ENCODE results near the gene ATP6AP1. TPM values are rescaled to one million over a fixed set of nuclear protein-coding genes. Genes with fewer than 3 reads are reported as not detected.

ATP6AP1 gene
- polyA plus RNA-seq, 1 experiment, result 143 TPM

GRCh38 chrX:154477891-154478477, 49.5 kb downstream of the ATP6AP1 start:
- H3K4me3 ChIP-seq (ENCODE audit: low read depth, low read length), result peak overlapping the region; percentile 43
- ChIA-PET POLR2A (no interaction called here), CTCF (no interaction called here)
- no peaks in the 10 kb centered on the region for H3K27me3 ChIP-seq (ENCODE audit: control insufficient read depth, insufficient read depth, low read length)
- H3K36me3 ChIP-seq (ENCODE audit: control insufficient read depth, insufficient read depth, low read length), result peaks cover 2% of the 10 kb centered on the region; the same call in 1 of the 2 replicates
- no peak for DNase-seq (ENCODE audit: low read depth)
- no peak for TF ChIP-seq CTCF (IDR thresholded peaks at IDR 0.05; ENCODE audit: insufficient read depth, low read depth, low read length)

- ChIA-PET POLR2A (no interaction called here), CTCF (no interaction called here)
- Histone ChIP-seq H3K27me3 (ENCODE audit: control insufficient read depth, insufficient read depth, low read length) (no peaks in the 10 kb centered on the region), H3K4me3 (ENCODE audit: low read depth, low read length) (peak within 1 kb of the TSS; percentile 43), H3K36me3 (ENCODE audit: control insufficient read depth, insufficient read depth, low read length) (peaks cover 2% of the 10 kb centered on the region; the same call in 1 of the 2 replicates)
- DNase-seq (ENCODE audit: low read depth), result peak; percentile 53
- no peak for TF ChIP-seq CTCF (IDR thresholded peaks at IDR 0.05; ENCODE audit: insufficient read depth, low read depth, low read length)
Observed at GRCh38 chrX:154478728-154479622, 50.5 kb downstream of the ATP6AP1 start, which contains the start of gene LAGE3. TSS of gene LAGE3 (minus strand) at chrX:154479281. CDS start at chrX:154478915, 366 bp downstream.

DNA sequence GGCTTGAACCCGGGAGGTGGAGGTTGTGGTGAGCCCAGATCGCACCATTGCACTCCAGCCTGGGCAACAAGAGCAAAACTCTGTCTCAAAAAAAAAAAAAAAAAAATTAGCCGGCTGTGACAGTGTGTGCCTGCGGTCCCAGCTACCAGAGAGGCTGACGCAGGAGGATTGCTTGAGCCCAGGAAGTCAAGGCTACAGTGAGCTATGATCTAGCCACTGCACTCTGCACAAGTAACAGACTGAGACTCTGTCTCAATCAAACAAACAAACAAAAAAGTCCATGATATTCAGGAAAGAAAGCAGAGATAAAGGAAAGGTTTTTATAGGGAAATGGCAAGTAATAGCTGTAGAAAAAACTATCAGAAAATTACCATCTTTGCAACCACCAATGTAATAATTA, 52.7 kb downstream of the ATP6AP1 start:
- TF ChIP-seq CTCF (IDR thresholded peaks at IDR 0.05; ENCODE audit: insufficient read depth, low read depth, low read length), result no peak
- ChIA-PET POLR2A (no interaction called here), CTCF (no interaction called here)
- Histone ChIP-seq H3K27me3 (ENCODE audit: control insufficient read depth, insufficient read depth, low read length) (no peaks in the 10 kb centered on the region), H3K36me3 (ENCODE audit: control insufficient read depth, insufficient read depth, low read length) (peaks cover 3% of the 10 kb centered on the region), H3K4me3 (ENCODE audit: low read depth, low read length) (no peak overlapping the region)
- no peak for DNase-seq (ENCODE audit: low read depth)

DNA sequence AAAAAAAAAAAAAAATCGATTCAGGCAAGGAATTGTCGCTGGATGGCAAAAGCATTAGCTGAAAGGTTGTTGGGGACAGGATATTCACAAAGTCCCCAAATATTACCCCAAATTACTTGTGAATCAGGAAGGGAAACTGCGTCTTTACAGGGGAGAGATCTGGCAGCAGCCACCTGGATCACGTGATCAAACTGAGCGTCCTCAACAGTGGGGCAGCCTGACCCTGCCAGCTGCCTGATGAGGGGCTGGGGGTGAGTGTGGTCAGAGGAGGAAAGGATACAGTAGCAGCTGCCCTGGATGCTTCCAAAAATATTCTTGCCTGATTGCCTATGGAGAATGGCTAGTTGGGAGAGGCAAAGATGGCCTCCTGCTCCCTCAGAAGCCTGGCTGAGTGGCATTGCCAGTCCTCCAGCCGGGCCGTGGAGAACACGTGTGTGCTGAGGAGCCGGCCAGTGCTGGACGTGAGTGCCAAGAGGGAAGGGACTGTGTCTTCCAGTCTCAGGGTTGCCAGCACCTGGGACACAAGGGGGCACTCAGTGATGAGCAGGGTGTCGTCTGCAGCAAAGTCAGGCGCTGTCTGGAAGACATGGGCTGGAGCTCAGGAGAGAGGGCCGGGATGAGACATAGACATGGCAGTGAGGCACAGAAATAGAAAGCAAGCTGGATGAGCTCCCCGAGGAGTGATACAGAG, 53.6 kb downstream of the ATP6AP1 start:
- no peak for TF ChIP-seq CTCF (IDR thresholded peaks at IDR 0.05; ENCODE audit: insufficient read depth, low read depth, low read length)
- no peak for DNase-seq (ENCODE audit: low read depth)
- Histone ChIP-seq H3K27me3 (ENCODE audit: control insufficient read depth, insufficient read depth, low read length) (no peaks in the 10 kb centered on the region), H3K36me3 (ENCODE audit: control insufficient read depth, insufficient read depth, low read length) (peaks cover 3% of the 10 kb centered on the region), H3K4me3 (ENCODE audit: low read depth, low read length) (no peak overlapping the region)
- POLR2A ChIA-PET, result no interaction called here
- CTCF ChIA-PET, result interaction anchor here (1.1 kb wide), 1 partner anchor 41 kb away, joined by 4 read pairs; no protein-coding TSS in a partner anchor

DNA sequence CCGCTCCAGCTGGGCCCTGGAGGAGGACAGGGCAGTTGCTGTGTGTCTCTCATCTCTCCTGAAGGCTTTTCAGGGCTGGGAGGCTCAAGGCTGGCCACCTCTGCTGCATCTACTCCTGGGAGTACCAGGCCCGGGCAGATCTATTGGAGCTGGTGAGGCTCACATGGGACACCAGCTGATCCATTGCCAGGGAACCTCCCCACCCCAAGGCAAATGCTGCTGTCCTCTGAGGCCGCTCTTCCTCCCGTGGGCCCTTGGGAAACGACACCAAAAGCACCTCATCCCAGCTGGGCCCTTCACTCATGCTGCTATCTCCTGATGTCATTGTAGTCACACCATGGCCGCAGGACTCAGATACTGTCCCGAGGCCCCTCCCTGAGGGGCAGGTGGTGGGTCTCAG, 54.3 kb downstream of the ATP6AP1 start:
- CTCF ChIA-PET, result interaction anchor here (0.8 to 1.1 kb wide), 2 partner anchors 23 to 42 kb away, joined by 3 to 4 read pairs; no protein-coding TSS in a partner anchor
- H3K27me3 ChIP-seq (ENCODE audit: control insufficient read depth, insufficient read depth, low read length), result no peaks in the 10 kb centered on the region
- H3K36me3 ChIP-seq (ENCODE audit: control insufficient read depth, insufficient read depth, low read length), result peaks cover 6% of the 10 kb centered on the region
- no peak overlapping the region for H3K4me3 ChIP-seq (ENCODE audit: low read depth, low read length)
- no peak for DNase-seq (ENCODE audit: low read depth)
- TF ChIP-seq CTCF (IDR thresholded peaks at IDR 0.05; ENCODE audit: insufficient read depth, low read depth, low read length), result no peak
- POLR2A ChIA-PET, result no interaction called here
